ENCODE measurements around the gene RPRD2.

GRCh38 chr1:150477320-150477719 is 113.4 kb downstream of the RPRD2 start:
- no peak for TF ChIP-seq POLR2A (IDR thresholded peaks at IDR 0.05; ENCODE audit: low read length)
- TF ChIP-seq GATA1 (IDR thresholded peaks at IDR 0.05; ENCODE audit: low read depth, low read length): no peak
